ENCODE results near the gene IL21.

The IL21 gene

GRCh38 chr4:122661176-122662160 is 40.6 kb upstream of the IL21 start:
- Histone ChIP-seq H3K18ac (ENCODE audit: low read depth in 1 of 2, low read length in 2 of 2) (no peak overlapping the region), H3K27ac (ENCODE audit: low read length, poor library complexity, severe bottlenecking) (no peak overlapping the region), H3K27me3 (ENCODE audit: control insufficient read depth in 1 of 2, insufficient read depth in 1 of 2, low read length in 2 of 2) (no peaks in the 10 kb centered on the region), H3K36me3 (ENCODE audit: control insufficient read depth in 1 of 2, insufficient read depth in 2 of 2, low read depth in 1 of 2, low read length in 2 of 2) (no peaks in the 10 kb centered on the region), H2AFZ (ENCODE audit: low read depth, low read length) (no peak overlapping the region), H3K23ac (ENCODE audit: low read length in 2 of 2) (no peak overlapping the region), H2BK5ac (ENCODE audit: low read depth, low read length, poor library complexity, severe bottlenecking) (no peak overlapping the region), H3K9ac (ENCODE audit: low read length) (peak overlapping the region; percentile 4), H2BK120ac (ENCODE audit: low read depth, low read length) (no peak overlapping the region), H3K14ac (ENCODE audit: low read length in 2 of 2) (no peak overlapping the region), H4K8ac (ENCODE audit: low read length) (no peak overlapping the region), H3K79me1 (replicated peaks; ENCODE audit: low read length, poor library complexity, severe bottlenecking) (no peaks in the 10 kb centered on the region), H3K4me3 (ENCODE audit: insufficient read depth in 1 of 2, low read depth in 1 of 2, low read length in 2 of 2) (peak overlapping the region in 1 of 2 experiments; percentile 25), H2BK12ac (ENCODE audit: low read length in 2 of 2) (no peak overlapping the region), H3K4ac (ENCODE audit: low read depth in 1 of 2, low read length in 2 of 2) (no peak overlapping the region), H3K9me3 (ENCODE audit: control insufficient read depth, low read length) (no peaks in the 10 kb centered on the region), H4K91ac (ENCODE audit: low read length) (no peak overlapping the region), H2AK5ac (ENCODE audit: low read length, severe bottlenecking) (no peak overlapping the region), H3K4me1 (ENCODE audit: control insufficient read depth, insufficient read depth, low read depth, low read length) (peaks cover 3% of the 10 kb centered on the region), H3K4me2 (ENCODE audit: low read length, poor library complexity, severe bottlenecking) (no peak overlapping the region), H2BK15ac (ENCODE audit: low read depth, poor library complexity, severe bottlenecking) (no peak overlapping the region)
- DNase-seq = peak; percentile 15
- 66% methylated on average over 4 of the region's 4 CpGs for WGBS

GRCh38 chr4:122658818-122659295 is 38.0 kb upstream of the IL21 start:
- no peak overlapping the region for H3K18ac ChIP-seq (ENCODE audit: low read depth in 1 of 2, low read length in 2 of 2)
- H3K27me3 ChIP-seq (ENCODE audit: control insufficient read depth in 1 of 2, insufficient read depth in 1 of 2, low read length in 2 of 2) = no peaks in the 10 kb centered on the region
- H4K91ac ChIP-seq (ENCODE audit: low read length) = no peak overlapping the region
- DNase-seq = no peak
- H3K36me3 ChIP-seq (ENCODE audit: control insufficient read depth in 1 of 2, insufficient read depth in 2 of 2, low read depth in 1 of 2, low read length in 2 of 2) = no peaks in the 10 kb centered on the region
- H2BK120ac ChIP-seq (ENCODE audit: low read depth, low read length) = no peak overlapping the region
- H3K27ac ChIP-seq (ENCODE audit: low read length, poor library complexity, severe bottlenecking) = no peak overlapping the region
- no peak overlapping the region for H2BK15ac ChIP-seq (ENCODE audit: low read depth, poor library complexity, severe bottlenecking)
- H3K79me1 ChIP-seq (replicated peaks; ENCODE audit: low read length, poor library complexity, severe bottlenecking) = no peaks in the 10 kb centered on the region
- H4K8ac ChIP-seq (ENCODE audit: low read length) = no peak overlapping the region
- no peak overlapping the region for H2AFZ ChIP-seq (ENCODE audit: low read depth, low read length)
- H2BK12ac ChIP-seq (ENCODE audit: low read length in 2 of 2) = no peak overlapping the region
- no peak overlapping the region for H2BK5ac ChIP-seq (ENCODE audit: low read depth, low read length, poor library complexity, severe bottlenecking)
- H3K23ac ChIP-seq (ENCODE audit: low read length in 2 of 2) = no peak overlapping the region
- H3K4me3 ChIP-seq (ENCODE audit: insufficient read depth in 1 of 2, low read depth in 1 of 2, low read length in 2 of 2) = no peak overlapping the region
- H3K4me1 ChIP-seq (ENCODE audit: control insufficient read depth, insufficient read depth, low read depth, low read length) = no peaks in the 10 kb centered on the region
- H3K9me3 ChIP-seq (ENCODE audit: control insufficient read depth, low read length) = no peaks in the 10 kb centered on the region
- 71% methylated on average over 1 of the region's 1 CpG for WGBS
- no peak overlapping the region for H2AK5ac ChIP-seq (ENCODE audit: low read length, severe bottlenecking)
- H3K14ac ChIP-seq (ENCODE audit: low read length in 2 of 2) = no peak overlapping the region
- H3K9ac ChIP-seq (ENCODE audit: low read length) = no peak overlapping the region
- no peak overlapping the region for H3K4ac ChIP-seq (ENCODE audit: low read depth in 1 of 2, low read length in 2 of 2)
- no peak overlapping the region for H3K4me2 ChIP-seq (ENCODE audit: low read length, poor library complexity, severe bottlenecking)

GRCh38 chr4:122658377-122658776 is 37.5 kb upstream of the IL21 start:
- no peak overlapping the region for H4K91ac ChIP-seq (ENCODE audit: low read length)
- H3K23ac ChIP-seq (ENCODE audit: low read length in 2 of 2) = no peak overlapping the region
- H3K27ac ChIP-seq (ENCODE audit: low read length, poor library complexity, severe bottlenecking) = no peak overlapping the region

DNA sequence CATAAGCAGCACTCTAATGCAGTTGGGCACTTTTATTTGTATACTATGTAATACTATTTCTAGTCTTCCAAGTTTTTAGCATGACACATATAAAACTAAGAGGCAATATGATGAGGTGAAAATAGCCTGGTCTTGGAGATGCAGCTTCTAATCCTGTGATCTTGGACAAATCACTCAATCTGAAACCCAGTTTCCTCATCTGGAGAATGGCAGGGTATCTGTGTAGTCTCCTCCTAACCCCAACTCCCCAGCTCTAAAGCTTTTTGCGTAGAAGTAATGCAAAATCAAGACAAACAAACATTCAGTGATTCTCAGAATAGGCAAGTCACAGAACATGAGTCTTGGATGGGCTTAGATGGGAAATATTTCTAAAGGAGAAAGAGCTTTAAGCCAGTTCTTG is 36.7 kb upstream of the IL21 start:
- Histone ChIP-seq H3K36me3 (ENCODE audit: control insufficient read depth in 1 of 2, insufficient read depth in 2 of 2, low read depth in 1 of 2, low read length in 2 of 2) (no peaks in the 10 kb centered on the region), H4K8ac (ENCODE audit: low read length) (no peak overlapping the region), H3K27me3 (ENCODE audit: control insufficient read depth in 1 of 2, insufficient read depth in 1 of 2, low read length in 2 of 2) (no peaks in the 10 kb centered on the region), H2AFZ (ENCODE audit: low read depth, low read length) (no peak overlapping the region), H3K79me1 (replicated peaks; ENCODE audit: low read length, poor library complexity, severe bottlenecking) (no peaks in the 10 kb centered on the region), H3K18ac (ENCODE audit: low read depth in 1 of 2, low read length in 2 of 2) (no peak overlapping the region), H2BK120ac (ENCODE audit: low read depth, low read length) (no peak overlapping the region), H4K91ac (ENCODE audit: low read length) (no peak overlapping the region), H3K9me3 (ENCODE audit: control insufficient read depth, low read length) (no peaks in the 10 kb centered on the region), H3K4me2 (ENCODE audit: low read length, poor library complexity, severe bottlenecking) (no peak overlapping the region), H3K4me1 (ENCODE audit: control insufficient read depth, insufficient read depth, low read depth, low read length) (no peaks in the 10 kb centered on the region), H3K4me3 (ENCODE audit: insufficient read depth in 1 of 2, low read depth in 1 of 2, low read length in 2 of 2) (no peak overlapping the region), H2BK12ac (ENCODE audit: low read length in 2 of 2) (no peak overlapping the region), H3K27ac (ENCODE audit: low read length, poor library complexity, severe bottlenecking) (no peak overlapping the region), H2BK15ac (ENCODE audit: low read depth, poor library complexity, severe bottlenecking) (no peak overlapping the region), H3K23ac (ENCODE audit: low read length in 2 of 2) (no peak overlapping the region), H2AK5ac (ENCODE audit: low read length, severe bottlenecking) (no peak overlapping the region), H3K4ac (ENCODE audit: low read depth in 1 of 2, low read length in 2 of 2) (no peak overlapping the region), H2BK5ac (ENCODE audit: low read depth, low read length, poor library complexity, severe bottlenecking) (no peak overlapping the region), H3K9ac (ENCODE audit: low read length) (no peak overlapping the region), H3K14ac (ENCODE audit: low read length in 2 of 2) (no peak overlapping the region)
- WGBS = no CpG with 5 or more reads among the region's 1 CpG
- no peak for DNase-seq

More at GRCh38 chr4:122658377-122658776, 37.5 kb upstream of the IL21 start:
- DNase-seq = no peak
- Histone ChIP-seq H2AFZ (ENCODE audit: low read depth, low read length) (no peak overlapping the region), H3K4me3 (ENCODE audit: insufficient read depth in 1 of 2, low read depth in 1 of 2, low read length in 2 of 2) (no peak overlapping the region), H3K4me1 (ENCODE audit: control insufficient read depth, insufficient read depth, low read depth, low read length) (no peaks in the 10 kb centered on the region), H3K14ac (ENCODE audit: low read length in 2 of 2) (no peak overlapping the region), H3K4me2 (ENCODE audit: low read length, poor library complexity, severe bottlenecking) (no peak overlapping the region), H2BK15ac (ENCODE audit: low read depth, poor library complexity, severe bottlenecking) (no peak overlapping the region), H2AK5ac (ENCODE audit: low read length, severe bottlenecking) (no peak overlapping the region), H3K27me3 (ENCODE audit: control insufficient read depth in 1 of 2, insufficient read depth in 1 of 2, low read length in 2 of 2) (no peaks in the 10 kb centered on the region), H3K9me3 (ENCODE audit: control insufficient read depth, low read length) (no peaks in the 10 kb centered on the region), H3K4ac (ENCODE audit: low read depth in 1 of 2, low read length in 2 of 2) (no peak overlapping the region), H3K9ac (ENCODE audit: low read length) (no peak overlapping the region), H3K36me3 (ENCODE audit: control insufficient read depth in 1 of 2, insufficient read depth in 2 of 2, low read depth in 1 of 2, low read length in 2 of 2) (no peaks in the 10 kb centered on the region), H2BK120ac (ENCODE audit: low read depth, low read length) (no peak overlapping the region), H3K79me1 (replicated peaks; ENCODE audit: low read length, poor library complexity, severe bottlenecking) (no peaks in the 10 kb centered on the region), H2BK12ac (ENCODE audit: low read length in 2 of 2) (no peak overlapping the region), H4K8ac (ENCODE audit: low read length) (no peak overlapping the region), H3K18ac (ENCODE audit: low read depth in 1 of 2, low read length in 2 of 2) (no peak overlapping the region), H2BK5ac (ENCODE audit: low read depth, low read length, poor library complexity, severe bottlenecking) (no peak overlapping the region)
- 89% methylated on average over 2 of the region's 2 CpGs for WGBS
